Measurements from ENCODE around the gene RAB42. TPM values are rescaled to one million over a fixed set of nuclear protein-coding genes. Genes with fewer than 3 reads are reported as not detected.
A peak's percentile ranks its signal among the peaks of the same experiment; 100 is the strongest.
"Not testable (repeated sequence)": the region's sequence is repeated elsewhere in the genome, so short reads cannot be mapped to it uniquely, and the experiment has no call there.

RAB42 gene
- total RNA-seq, 8 experiments from 2014 or later, result 0.36 to 1.9 (median 1.1) TPM

- H3K27ac ChIP-seq; H3K4me1 ChIP-seq (replicated peaks in 1 of 2); H3K4me3 ChIP-seq: not testable (repeated sequence)
- peak in 1 of 8 experiments; percentile 8 for ATAC-seq (replicated peaks in 6 of 8)
- WGBS, 10 experiments, result 7 to 93% (median 49%) methylated on average over 2 to 5 of the region's 7 CpGs; no CpG with 5 or more reads in 2 of the 10 experiments
- in situ Hi-C loops (cut with MboI; ENCODE audit: low pct_unique_long_range_greater_than_20kb in 2 of 9, low sequenced_read_pairs in 9 of 9, unreplicated experiment in 9 of 9), result loop anchor here in 1 of 9 experiments (25.0 kb wide), 1 partner anchor 233 kb away; the partner anchor contains the start of gene PHACTR4
These were observed 2.8 kb downstream of the RAB42 start for GRCh38 chr1:28594686-28595411.

GRCh38 chr1:28595412-28596191, 3.5 kb downstream of the RAB42 start:
- H3K4me1 ChIP-seq (replicated peaks in 1 of 2), result peaks cover under 1 to 4% of the 10 kb centered on the region in 2 donors
- WGBS, 10 experiments, result 60 to 93% (median 89%) methylated on average over 1 to 9 of the region's 10 CpGs; no CpG with 5 or more reads in 4 of the 10 experiments
- H3K27ac ChIP-seq, result no peak overlapping the region
- H3K4me3 ChIP-seq, result no peak overlapping the region
- ATAC-seq (replicated peaks in 6 of 8), result no peak
- in situ Hi-C loops (cut with MboI; ENCODE audit: low pct_unique_long_range_greater_than_20kb in 2 of 9, low sequenced_read_pairs in 9 of 9, unreplicated experiment in 9 of 9), result loop anchor here in 1 of 9 experiments (25.0 kb wide), 1 partner anchor 233 kb away; the partner anchor contains the start of gene PHACTR4

- ATAC-seq (replicated peaks in 6 of 8); H3K4me3 ChIP-seq; H3K27ac ChIP-seq; H3K4me1 ChIP-seq (replicated peaks in 1 of 2): not testable (repeated sequence)
- in situ Hi-C loops (cut with MboI; ENCODE audit: low pct_unique_long_range_greater_than_20kb in 2 of 9, low sequenced_read_pairs in 9 of 9, unreplicated experiment in 9 of 9), result loop anchor here in 1 of 9 experiments (25.0 kb wide), 1 partner anchor 234 kb away; the partner anchor contains the start of gene PHACTR4
- 88 to 100% (median 97%) methylated on average over 2 to 11 of the region's 11 CpGs; no CpG with 5 or more reads in 1 of the 10 experiments for WGBS, 10 experiments
These were observed 4.2 kb downstream of the RAB42 start for GRCh38 chr1:28596276-28596675.

- no peaks in the 10 kb centered on the region for H3K4me1 ChIP-seq (replicated peaks in 1 of 2)
- peak in 2 of 8 experiments; percentile 66 to 84 for ATAC-seq (replicated peaks in 6 of 8)
- in situ Hi-C loops (cut with MboI; ENCODE audit: low pct_unique_long_range_greater_than_20kb in 2 of 9, low sequenced_read_pairs in 9 of 9, unreplicated experiment in 9 of 9), result loop anchor here in 1 of 9 experiments (25.0 kb wide), 1 partner anchor 239 kb away; the partner anchor contains the start of gene PHACTR4
- no peak overlapping the region for H3K27ac ChIP-seq
- H3K4me3 ChIP-seq, result no peak overlapping the region
- WGBS, 10 experiments, result 0 to 100% (median 80%) methylated on average over 1 to 3 of the region's 3 CpGs; no CpG with 5 or more reads in 3 of the 10 experiments
These were observed 9.6 kb downstream of the RAB42 start for GRCh38 chr1:28601696-28602095.

- ATAC-seq (replicated peaks in 6 of 8), result peak; percentile 67 to 86 (median 76)
- no peak overlapping the region for H3K27ac ChIP-seq
- WGBS, 10 experiments, result 0 to 77% (median 54%) methylated on average over 1 to 14 of the region's 15 CpGs
- in situ Hi-C loops (cut with MboI; ENCODE audit: low pct_unique_long_range_greater_than_20kb in 2 of 9, low sequenced_read_pairs in 9 of 9, unreplicated experiment in 9 of 9), result loop anchor here in 1 of 9 experiments (25.0 kb wide), 1 partner anchor 240 kb away; the partner anchor contains the start of gene PHACTR4
- H3K4me3 ChIP-seq, result no peak overlapping the region
- H3K4me1 ChIP-seq (replicated peaks in 1 of 2), result no peaks in the 10 kb centered on the region
These were observed 10.7 kb downstream of the RAB42 start for GRCh38 chr1:28602536-28603439.

GRCh38 chr1:28604411-28604810, 12.3 kb downstream of the RAB42 start:
- no peak for ATAC-seq (replicated peaks in 6 of 8)
- 63 to 100% (median 93%) methylated on average over 1 to 5 of the region's 5 CpGs; no CpG with 5 or more reads in 2 of the 10 experiments for WGBS, 10 experiments
- H3K4me3 ChIP-seq, result no peak overlapping the region
- no peak overlapping the region for H3K27ac ChIP-seq
- H3K4me1 ChIP-seq (replicated peaks in 1 of 2), result no peaks in the 10 kb centered on the region
- in situ Hi-C loops (cut with MboI; ENCODE audit: low pct_unique_long_range_greater_than_20kb in 2 of 9, low sequenced_read_pairs in 9 of 9, unreplicated experiment in 9 of 9), result loop anchor here in 1 of 9 experiments (25.0 kb wide), 1 partner anchor 242 kb away; the partner anchor contains the start of gene PHACTR4

- H3K4me3 ChIP-seq, result no peak overlapping the region
- no peak overlapping the region for H3K27ac ChIP-seq
- WGBS, 10 experiments, result 50 to 100% (median 83%) methylated on average over 1 to 6 of the region's 6 CpGs; no CpG with 5 or more reads in 3 of the 10 experiments
- H3K4me1 ChIP-seq (replicated peaks in 1 of 2), result no peaks in the 10 kb centered on the region
- ATAC-seq (replicated peaks in 6 of 8), result no peak
- in situ Hi-C loops (cut with MboI; ENCODE audit: low pct_unique_long_range_greater_than_20kb in 2 of 9, low sequenced_read_pairs in 9 of 9, unreplicated experiment in 9 of 9), result loop anchor here in 1 of 9 experiments (25.0 kb wide), 1 partner anchor 243 kb away; the partner anchor contains the start of gene PHACTR4
These were observed 12.9 kb downstream of the RAB42 start for GRCh38 chr1:28604962-28605361.

- WGBS, 10 experiments, result 67 to 100% (median 91%) methylated on average over 1 to 2 of the region's 2 CpGs; no CpG with 5 or more reads in 4 of the 10 experiments
- no peak for ATAC-seq (replicated peaks in 6 of 8)
- in situ Hi-C loops (cut with MboI; ENCODE audit: low pct_unique_long_range_greater_than_20kb in 2 of 9, low sequenced_read_pairs in 9 of 9, unreplicated experiment in 9 of 9), result loop anchor here in 1 of 9 experiments (25.0 kb wide), 1 partner anchor 244 kb away; the partner anchor contains the start of gene PHACTR4
- H3K4me3 ChIP-seq, result no peak overlapping the region
- no peak overlapping the region for H3K27ac ChIP-seq
- H3K4me1 ChIP-seq (replicated peaks in 1 of 2), result no peaks in the 10 kb centered on the region
These were observed 14.7 kb downstream of the RAB42 start for GRCh38 chr1:28606771-28607170.

GRCh38 chr1:28613175-28613574, 21.1 kb downstream of the RAB42 start:
- 50 to 100% (median 88%) methylated on average over 1 to 5 of the region's 5 CpGs; no CpG with 5 or more reads in 2 of the 10 experiments for WGBS, 10 experiments
- in situ Hi-C loops (cut with MboI; ENCODE audit: low pct_unique_long_range_greater_than_20kb in 2 of 9, low sequenced_read_pairs in 9 of 9, unreplicated experiment in 9 of 9), result loop anchor here in 1 of 9 experiments (25.0 kb wide), 1 partner anchor 251 kb away; the partner anchor contains the start of gene PHACTR4
- no peak for ATAC-seq (replicated peaks in 6 of 8)
- no peak overlapping the region for H3K27ac ChIP-seq
- H3K4me3 ChIP-seq, result no peak overlapping the region
- H3K4me1 ChIP-seq (replicated peaks in 1 of 2), result no peaks in the 10 kb centered on the region

GRCh38 chr1:28631713-28632112, 39.6 kb downstream of the RAB42 start:
- H3K4me3 ChIP-seq, result no peak overlapping the region
- in situ Hi-C loops (cut with MboI; ENCODE audit: low pct_unique_long_range_greater_than_20kb in 2 of 9, low sequenced_read_pairs in 9 of 9, unreplicated experiment in 9 of 9), result no loop called here
- ATAC-seq (replicated peaks in 6 of 8), result no peak
- no peak overlapping the region for H3K27ac ChIP-seq
- H3K4me1 ChIP-seq (replicated peaks in 1 of 2), result no peaks in the 10 kb centered on the region
- WGBS, 10 experiments, result 93 to 100% (median 100%) methylated on average over 1 of the region's 1 CpG; no CpG with 5 or more reads in 5 of the 10 experiments

- in situ Hi-C loops (cut with MboI; ENCODE audit: low pct_unique_long_range_greater_than_20kb in 2 of 9, low sequenced_read_pairs in 9 of 9, unreplicated experiment in 9 of 9), result no loop called here
- 87 to 100% (median 100%) methylated on average over 1 to 4 of the region's 4 CpGs; no CpG with 5 or more reads in 3 of the 10 experiments for WGBS, 10 experiments
- Histone ChIP-seq H3K27ac (no peak overlapping the region), H3K4me3 (no peak overlapping the region), H3K4me1 (replicated peaks in 1 of 2) (no peaks in the 10 kb centered on the region)
- ATAC-seq (replicated peaks in 6 of 8), result no peak
These were observed 40.5 kb downstream of the RAB42 start for GRCh38 chr1:28632560-28632959.

GRCh38 chr1:28640766-28641165, 48.7 kb downstream of the RAB42 start:
- in situ Hi-C loops (cut with MboI; ENCODE audit: low pct_unique_long_range_greater_than_20kb in 2 of 9, low sequenced_read_pairs in 9 of 9, unreplicated experiment in 9 of 9), result no loop called here
- H3K4me1 ChIP-seq (replicated peaks in 1 of 2), result peaks cover 21 to 24% of the 10 kb centered on the region in 2 donors
- 60 to 100% (median 100%) methylated on average over 1 of the region's 1 CpG; no CpG with 5 or more reads in 4 of the 10 experiments for WGBS, 10 experiments
- no peak for ATAC-seq (replicated peaks in 6 of 8)
- no peak overlapping the region for H3K4me3 ChIP-seq
- no peak overlapping the region for H3K27ac ChIP-seq

Measured in motor neuron (in vitro differentiated cells).